IMR-90 (cell line): ENCODE data around the gene NEMP1. TPM values are rescaled to one million over a fixed set of nuclear protein-coding genes. Genes with fewer than 3 reads are reported as not detected.

ENCODE experiments used
- ATAC-seq: fragments of 200-7000 bp; cut with Tn5 transposase; 2 replicates; pipeline ENCODE4 v1.9.1; 2020; ENCODE audit warnings: low read depth, mild to moderate bottlenecking, moderate library complexity
- BruUV-seq: library from RNA; stranded (reverse); fragments of 400-500 nt; replicated peaks from 2 replicates; lab custom pipeline; 2021; lab: Mats Ljungman, UMichigan
- CTCF ChIA-PET: fragments of 300-600 bp; formaldehyde crosslinking; extraction: SDS; loops from one replicate; lab custom pipeline; 2021; ENCODE audit warnings: antibody characterized with exemption; lab: Yijun Ruan, JAX
- POLR2A ChIA-PET: fragments of 300-600 bp; sonication (Branson Sonifier 250); formaldehyde crosslinking; loops from one replicate; lab custom pipeline; 2022; ENCODE audit warnings: antibody characterized with exemption; ENCODE audit not compliant: unreplicated experiment; lab: Charles Lee
- DNase-seq: peaks from one replicate; pipeline ENCODE4 v3.0.0; 2013
- H2AFZ ChIP-seq: replicated peaks from 2 replicates; pipeline ENCODE3; 2013; ENCODE audit warnings: low read length, mild to moderate bottlenecking; ENCODE audit not compliant: poor library complexity
- H2AK5ac ChIP-seq: 2 replicates; pipeline ENCODE4 v1.6.1; 2013; ENCODE audit warnings: low read depth, low read length, inconsistent platforms
- H2AK9ac ChIP-seq: replicated peaks from 2 replicates; pipeline ENCODE3; 2013; ENCODE audit warnings: mild to moderate bottlenecking, low read depth, low read length, moderate library complexity; ENCODE audit not compliant: poor library complexity
- H2BK120ac ChIP-seq: 2 replicates; pipeline ENCODE4 v1.6.1; 2013; ENCODE audit warnings: low read depth, low read length, inconsistent platforms
- H2BK15ac ChIP-seq: 3 replicates; pipeline ENCODE4 v1.6.1; 2013; ENCODE audit warnings: low read depth, low read length, inconsistent platforms
- H2BK20ac ChIP-seq: 2 replicates; pipeline ENCODE4 v1.6.1; 2013; ENCODE audit warnings: low read depth, mild to moderate bottlenecking, inconsistent platforms, low read length, moderate library complexity
- H2BK5ac ChIP-seq: 2 replicates; pipeline ENCODE4 v1.6.1; 2013; ENCODE audit warnings: mild to moderate bottlenecking, low read depth, low read length, inconsistent platforms; ENCODE audit not compliant: poor library complexity, severe bottlenecking
- H3K14ac ChIP-seq: replicated peaks from 2 replicates; pipeline ENCODE4 v1.6.1; 2013; ENCODE audit warnings: low read depth, low read length, inconsistent platforms
- H3K18ac ChIP-seq: 2 replicates; pipeline ENCODE4 v1.6.1; 2013; ENCODE audit warnings: low read depth, low read length, control low read depth
- H3K23ac ChIP-seq: 2 replicates; pipeline ENCODE4 v1.6.1; 2013; ENCODE audit warnings: low read depth, low read length, inconsistent platforms
- H3K27ac ChIP-seq: 2 replicates; pipeline ENCODE4 v1.5.1; 2013; ENCODE audit warnings: mild to moderate bottlenecking, control low read depth, low read length; ENCODE audit not compliant: insufficient read depth
- H3K27me3 ChIP-seq: 2 replicates; pipeline ENCODE4 v1.6.1; 2013; ENCODE audit warnings: low read length; ENCODE audit not compliant: control insufficient read depth, insufficient read depth
- H3K36me3 ChIP-seq: 2 replicates; pipeline ENCODE4 v1.6.1; 2013; ENCODE audit warnings: low read length, mixed read lengths; ENCODE audit not compliant: control insufficient read depth, insufficient read depth
- H3K4ac ChIP-seq: 2 replicates; pipeline ENCODE4 v1.6.1; 2013; ENCODE audit warnings: low read depth, low read length, inconsistent platforms
- H3K4me1 ChIP-seq: 2 replicates; pipeline ENCODE4 v1.6.1; 2013; ENCODE audit warnings: low read length, mixed read lengths; ENCODE audit not compliant: control insufficient read depth, insufficient read depth
- H3K4me2 ChIP-seq: 2 replicates; pipeline ENCODE4 v1.6.1; 2013; ENCODE audit warnings: low read depth, mild to moderate bottlenecking, control low read depth, low read length, moderate library complexity
- H3K4me3 ChIP-seq: 2 replicates; pipeline ENCODE4 v1.5.1; 2013; ENCODE audit warnings: low read depth, mild to moderate bottlenecking, control low read depth, low read length, moderate library complexity; ENCODE audit not compliant: insufficient read depth
- H3K56ac ChIP-seq: 2 replicates; pipeline ENCODE4 v1.6.1; 2013; ENCODE audit warnings: low read length, inconsistent platforms; ENCODE audit not compliant: insufficient read depth; ENCODE audit errors: extremely low read depth
- H3K79me1 ChIP-seq, 2 experiments: 2 replicates each; pipeline ENCODE4 v1.6.1; 2013; ENCODE audit warnings: low read length in 2 of 2, inconsistent platforms in 1 of 2, low read depth in 1 of 2
- H3K9ac ChIP-seq: 2 replicates; pipeline ENCODE4 v1.6.1; 2013; ENCODE audit warnings: low read depth, low read length, control low read depth
- H3K9me1 ChIP-seq: 2 replicates; pipeline ENCODE4 v1.6.1; 2013; ENCODE audit warnings: low read length, inconsistent platforms; ENCODE audit not compliant: insufficient read depth
- H3K9me3 ChIP-seq: 2 replicates; pipeline ENCODE4 v1.6.1; 2013; ENCODE audit warnings: low read length; ENCODE audit not compliant: control insufficient read depth, insufficient read depth
- H4K20me1 ChIP-seq: 2 replicates; pipeline ENCODE4 v1.6.1; 2013; ENCODE audit warnings: low read length, inconsistent platforms; ENCODE audit not compliant: insufficient read depth
- H4K5ac ChIP-seq: 2 replicates; pipeline ENCODE4 v1.6.1; 2013; ENCODE audit warnings: mild to moderate bottlenecking, low read depth, low read length, control low read depth
- H4K8ac ChIP-seq, 2 experiments: 2 replicates each; pipeline ENCODE4 v1.6.1; 2013; ENCODE audit warnings: low read depth in 2 of 2, low read length in 2 of 2, control low read depth in 1 of 2, inconsistent platforms in 1 of 2
- H4K91ac ChIP-seq: 2 replicates; pipeline ENCODE4 v1.6.1; 2013; ENCODE audit warnings: low read depth, low read length, inconsistent platforms; ENCODE audit not compliant: insufficient read depth
- MXI1 ChIP-seq: IDR thresholded peaks from 2 replicates; pipeline ENCODE4 v1.6.1; 2012; ENCODE audit warnings: low read depth, mild to moderate bottlenecking, low read length, moderate library complexity, borderline replicate concordance
- POLR2A ChIP-seq: IDR thresholded peaks from 2 replicates; pipeline ENCODE4 v1.6.1; 2012; ENCODE audit warnings: mild to moderate bottlenecking, low read depth, low read length
- SMC3 ChIP-seq: fragments of 150-350 bp; IDR thresholded peaks from 2 replicates; pipeline ENCODE4 v1.6.1; 2016; ENCODE audit warnings: low read depth, mild to moderate bottlenecking, antibody characterized with exemption, low read length, moderate library complexity
- WGBS, 2 experiments: methylation state at CpG; one replicate each; pipeline versions ENCODE4 v1.1.5 to v1.1.7; 2013; ENCODE audit warnings: missing lambda C conversion rate in 2 of 2; ENCODE audit not compliant: insufficient read length in 1 of 2; ENCODE audit errors: extremely low coverage in 2 of 2; 5-methylcytosine and 5-hydroxymethylcytosine counted together
- dilution Hi-C: fragments of 300-500 bp; cut with HindIII; formaldehyde crosslinking; loops from one replicate; pipeline ENCODE4 v1.14.3; 2018; ENCODE audit warnings: low sequenced_read_pairs; ENCODE audit not compliant: unreplicated experiment
- in situ Hi-C: fragments of 300-500 bp; cut with MboI; formaldehyde crosslinking; loops from 3 replicates; pipeline ENCODE4 v1.14.3; 2019; ENCODE audit warnings: low sequenced_read_pairs, inconsistent platforms, mixed read lengths
- intact Hi-C: fragments of 100-400 bp; cut with micrococcal nuclease; formaldehyde crosslinking; loops from 2 replicates; pipeline ENCODE4 v1.10.0; 2022
- polyA plus RNA-seq, 3 experiments: library from polyadenylated mRNA; depleted of rRNA; stranded (reverse); fragments of >200 nt; gene quantifications; 2 replicates each; pipeline ENCODE4 v1.2.3, GENCODE V29; 2012; ENCODE audit warnings: low replicate concordance in 1 of 3
- total RNA-seq: library from RNA; depleted of rRNA; stranded (reverse); fragments of >200 nt; gene quantifications from 2 replicates; pipeline ENCODE4 v1.2.3, GENCODE V29; 2012

Gene NEMP1
- total and polyA plus RNA-seq, 2 of the 4 experiments (the other 2 are of a cell fraction), result 8.9 to 10.9 TPM

- Histone ChIP-seq H3K4me3 (no peak overlapping the region), H2BK20ac (no peak overlapping the region), H2BK120ac (no peak overlapping the region), H3K27ac (no peak overlapping the region), H2AK9ac (no peak overlapping the region), H4K91ac (no peak overlapping the region), H3K79me1 (peaks cover 13 to 53% of the 10 kb centered on the region in 2 experiments), H4K20me1 (peaks cover 40% of the 10 kb centered on the region), H3K4me1 (peaks cover 28% of the 10 kb centered on the region), H2BK15ac (no peak overlapping the region), H4K8ac (no peak overlapping the region), H3K4me2 (no peak overlapping the region), H3K9ac (no peak overlapping the region), H3K27me3 (no peaks in the 10 kb centered on the region), H3K9me3 (no peaks in the 10 kb centered on the region), H3K14ac (no peak overlapping the region), H3K56ac (no peak overlapping the region), H3K23ac (no peak overlapping the region), H3K36me3 (peaks cover 68% of the 10 kb centered on the region), H3K9me1 (peaks cover 16% of the 10 kb centered on the region), H3K4ac (no peak overlapping the region), H2AK5ac (no peak overlapping the region), H4K5ac (no peak overlapping the region), H2AFZ (no peak overlapping the region), H2BK5ac (no peak overlapping the region), H3K18ac (no peak overlapping the region)
- ATAC-seq (no peak), DNase-seq (no peak)
- 87% methylated on average over 3 of the region's 8 CpGs; no CpG with 5 or more reads in 1 of the 2 experiments for WGBS, 2 experiments
- in situ Hi-C loops, result no loop called here
- TF ChIP-seq SMC3 (no peak), POLR2A (no peak), MXI1 (no peak)
- no TSS peak for BruUV-seq
- intact Hi-C loops, result no loop called here
- dilution Hi-C loops, result no loop called here
- POLR2A ChIA-PET, result interaction anchor here (1.3 to 2.1 kb wide), 2 partner anchors 9 to 14 kb away, joined by 5 to 6 read pairs; partner anchors contain the start of gene STAT6
- CTCF ChIA-PET, result interaction anchor here (0.7 kb wide), 1 partner anchor 10 kb away, joined by 3 read pairs; no protein-coding TSS in a partner anchor
Measured at GRCh38 chr12:57097554-57097835, 18.9 kb upstream of the NEMP1 start.
